Liver (tissue), 9 donors: ENCODE data around the gene PAPOLB. TPM values are rescaled to one million over a fixed set of nuclear protein-coding genes. Genes with fewer than 3 reads are reported as not detected.

Experiments used
- DNase-seq: peaks from one replicate; pipeline ENCODE4 v3.0.0-alpha.2; 2017; ENCODE audit warnings: low spot score
- H3K27ac ChIP-seq, 2 donors: one replicate each; pipeline ENCODE4 v1.7.0; 2013; ENCODE audit warnings: inconsistent platforms in 2 of 2, low read length in 2 of 2, control low read depth in 1 of 2, low read depth in 1 of 2, mild to moderate bottlenecking in 1 of 2
- H3K27me3 ChIP-seq, 4 donors: one replicate each; pipeline versions ENCODE4 v1.6.1 to v1.7.0; 2013; ENCODE audit warnings: low read length in 3 of 4, inconsistent platforms in 1 of 4, mild to moderate bottlenecking in 1 of 4, moderate library complexity in 1 of 4; ENCODE audit not compliant: control insufficient read depth in 4 of 4, insufficient read depth in 4 of 4
- H3K36me3 ChIP-seq, 4 donors: one replicate each; pipeline versions ENCODE4 v1.6.1 to v1.7.0; 2013; ENCODE audit warnings: low read length in 3 of 4, mild to moderate bottlenecking in 3 of 4, low read depth in 1 of 4, moderate library complexity in 1 of 4; ENCODE audit not compliant: control insufficient read depth in 4 of 4, insufficient read depth in 3 of 4
- H3K4me1 ChIP-seq, 4 donors: one replicate each; pipeline versions ENCODE4 v1.6.1 to v1.7.0; 2013; ENCODE audit warnings: low read length in 3 of 4, mild to moderate bottlenecking in 3 of 4, moderate library complexity in 1 of 4; ENCODE audit not compliant: control insufficient read depth in 4 of 4, insufficient read depth in 4 of 4
- H3K4me3 ChIP-seq, 3 donors: one replicate each; pipeline versions ENCODE4 v1.6.1 to v1.7.0; 2013; ENCODE audit warnings: low read length in 3 of 3, control low read depth in 1 of 3, low read depth in 1 of 3, mild to moderate bottlenecking in 1 of 3
- H3K9ac ChIP-seq, 2 donors: one replicate each; pipeline ENCODE4 v1.7.0; 2013; ENCODE audit warnings: low read length in 2 of 2, mild to moderate bottlenecking in 2 of 2, moderate library complexity in 2 of 2, control low read depth in 1 of 2, low read depth in 1 of 2
- H3K9me3 ChIP-seq, 4 donors: one replicate each; pipeline versions ENCODE4 v1.6.1 to v1.7.0; 2013; ENCODE audit warnings: low read length in 3 of 4; ENCODE audit not compliant: control insufficient read depth in 4 of 4
- ATF3 ChIP-seq: IDR thresholded peaks from 2 replicates; pipeline ENCODE4 v1.6.1; 2016; ENCODE audit warnings: antibody characterized with exemption
- EGR1 ChIP-seq, 2 donors: IDR thresholded peaks; 2 replicates each; pipeline ENCODE4 v1.6.1; 2016 to 2018; ENCODE audit warnings: antibody characterized with exemption in 2 of 2, low read depth in 2 of 2
- FOXA1 ChIP-seq: IDR thresholded peaks from 2 replicates; pipeline ENCODE4 v1.6.1; 2016; ENCODE audit warnings: antibody characterized with exemption
- FOXA2 ChIP-seq: IDR thresholded peaks from 2 replicates; pipeline ENCODE4 v1.6.1; 2016; ENCODE audit warnings: antibody characterized with exemption
- GABPA ChIP-seq, 2 donors: IDR thresholded peaks in 1 of 2; conservative IDR thresholded peaks in 1 of 2; 2 replicates each; pipeline ENCODE4 v1.6.1; 2016; ENCODE audit warnings: antibody characterized with exemption in 2 of 2, mild to moderate bottlenecking in 1 of 2, moderate library complexity in 1 of 2
- JUND ChIP-seq, 2 donors: IDR thresholded peaks; 2 replicates each; pipeline ENCODE4 v1.6.1; 2016; ENCODE audit warnings: antibody characterized with exemption in 2 of 2
- MAX ChIP-seq: IDR thresholded peaks from 2 replicates; pipeline ENCODE4 v1.6.1; 2016; ENCODE audit warnings: antibody characterized with exemption
- NR2F2 ChIP-seq: IDR thresholded peaks from 2 replicates; pipeline ENCODE4 v1.6.1; 2016; ENCODE audit warnings: antibody characterized with exemption
- RAD21 ChIP-seq, 2 donors: IDR thresholded peaks; 2 replicates each; pipeline ENCODE4 v1.6.1; 2016; ENCODE audit warnings: antibody characterized with exemption in 2 of 2, mild to moderate bottlenecking in 2 of 2
- REST ChIP-seq: IDR thresholded peaks from 2 replicates; pipeline ENCODE4 v1.6.1; 2016; ENCODE audit warnings: antibody characterized with exemption, mild to moderate bottlenecking
- RXRA ChIP-seq, 2 donors: IDR thresholded peaks; 2 replicates each; pipeline ENCODE4 v1.6.1; 2017 to 2018; ENCODE audit warnings: antibody characterized with exemption in 2 of 2, mild to moderate bottlenecking in 1 of 2
- SP1 ChIP-seq: IDR thresholded peaks from 2 replicates; pipeline ENCODE4 v1.6.1; 2018; ENCODE audit warnings: antibody characterized with exemption, mild to moderate bottlenecking
- YY1 ChIP-seq: IDR thresholded peaks from 2 replicates; pipeline ENCODE4 v1.6.1; 2016; ENCODE audit warnings: antibody characterized with exemption, mild to moderate bottlenecking
- WGBS: extraction: QIAGEN DNeasy Blood & Tissue Kit; methylation state at CpG from one replicate; pipeline ENCODE4 v1.1.7; 2013; 5-methylcytosine and 5-hydroxymethylcytosine counted together
- polyA plus RNA-seq, 2 donors: library from polyadenylated mRNA; stranded (reverse) in 1 of 2; unstranded in 1 of 2; fragments of 200-250 nt in 1 of 2; fragments of >200 nt in 1 of 2; fragmentation: Nextera tagmentation in 1 of 2; extraction: Ambion mirVana in 1 of 2; gene quantifications; one replicate each; pipeline versions ENCODE4 v1.2.1 to v1.2.3, GENCODE V29; 2013 to 2015
- total RNA-seq, 2 donors: library from RNA; depleted of rRNA; stranded (reverse); fragments of >200 nt; gene quantifications; one replicate each; pipeline ENCODE4 v1.2.3, GENCODE V29; 2014
- TF ChIP-seq, protein P1 (sequence below): IDR thresholded peaks from 2 replicates; pipeline ENCODE4 v1.6.1; 2016; ENCODE audit warnings: antibody characterized with exemption
- donor health status: healthy.
- donor health status: healthy.
- donor health status: healthy.
- donor health status: healthy.
- donor health status: healthy.

Gene PAPOLB
- total and polyA plus RNA-seq, 4 donors, result 0.05 to 0.08 TPM; not detected in 2

DNA sequence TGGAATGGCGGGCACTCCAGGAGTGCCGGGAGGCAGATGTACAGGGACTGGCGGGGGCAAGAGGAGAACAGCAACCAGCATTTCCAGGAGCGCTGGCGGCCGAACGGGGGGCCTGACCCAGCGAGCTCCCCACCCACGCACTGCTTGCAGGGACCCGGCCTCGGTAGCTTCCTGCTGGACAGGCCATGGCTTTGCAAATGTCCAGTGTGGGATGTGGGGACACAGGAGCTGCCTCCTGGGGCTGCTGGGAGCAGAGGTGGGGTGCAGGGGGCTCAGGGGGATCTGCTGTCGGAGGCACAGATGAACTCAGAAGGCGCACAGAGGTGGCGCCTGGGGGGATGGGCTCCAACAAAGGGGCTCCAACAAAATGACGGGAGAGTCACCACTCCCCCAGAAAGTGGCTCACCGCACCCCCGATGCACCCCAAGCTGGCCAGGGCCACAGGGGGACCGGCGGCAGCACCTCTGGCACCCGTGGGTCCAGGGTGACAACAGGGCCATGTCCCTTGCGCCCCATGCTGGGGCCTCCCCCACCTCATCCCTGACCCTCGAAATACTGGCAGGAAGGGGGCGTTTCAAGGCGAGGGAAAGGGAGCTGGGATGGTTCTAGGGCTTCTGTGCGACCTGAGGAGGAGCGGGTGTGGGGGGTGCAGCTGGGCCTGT lies 45.3 kb downstream of the PAPOLB start:
- no peak for DNase-seq
- TF ChIP-seq RAD21 (IDR thresholded peaks at IDR 0.05), result no peak
- no peak for TF ChIP-seq GABPA (IDR thresholded peaks at IDR 0.05 in 1 of 2, conservative IDR thresholded peaks at IDR 0.05 in 1 of 2)
- no peak for TF ChIP-seq REST
- no peak for TF ChIP-seq FOXA2
- no peak for TF ChIP-seq MAX
- no peak for TF ChIP-seq RXRA (IDR thresholded peaks at IDR 0.05)
- TF ChIP-seq JUND (IDR thresholded peaks at IDR 0.05), result no peak
- TF ChIP-seq YY1, result no peak
- no peak for TF ChIP-seq FOXA1
- no peak for TF ChIP-seq NR2F2
- no peak for TF ChIP-seq EGR1 (IDR thresholded peaks at IDR 0.05; ENCODE audit: low read depth in 2 of 2)
- no peak for TF ChIP-seq ATF3
- TF ChIP-seq, protein P1, sequence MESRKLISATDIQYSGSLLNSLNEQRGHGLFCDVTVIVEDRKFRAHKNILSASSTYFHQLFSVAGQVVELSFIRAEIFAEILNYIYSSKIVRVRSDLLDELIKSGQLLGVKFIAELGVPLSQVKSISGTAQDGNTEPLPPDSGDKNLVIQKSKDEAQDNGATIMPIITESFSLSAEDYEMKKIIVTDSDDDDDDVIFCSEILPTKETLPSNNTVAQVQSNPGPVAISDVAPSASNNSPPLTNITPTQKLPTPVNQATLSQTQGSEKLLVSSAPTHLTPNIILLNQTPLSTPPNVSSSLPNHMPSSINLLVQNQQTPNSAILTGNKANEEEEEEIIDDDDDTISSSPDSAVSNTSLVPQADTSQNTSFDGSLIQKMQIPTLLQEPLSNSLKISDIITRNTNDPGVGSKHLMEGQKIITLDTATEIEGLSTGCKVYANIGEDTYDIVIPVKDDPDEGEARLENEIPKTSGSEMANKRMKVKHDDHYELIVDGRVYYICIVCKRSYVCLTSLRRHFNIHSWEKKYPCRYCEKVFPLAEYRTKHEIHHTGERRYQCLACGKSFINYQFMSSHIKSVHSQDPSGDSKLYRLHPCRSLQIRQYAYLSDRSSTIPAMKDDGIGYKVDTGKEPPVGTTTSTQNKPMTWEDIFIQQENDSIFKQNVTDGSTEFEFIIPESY, result no peak
- no peaks in the 10 kb centered on the region for H3K9me3 ChIP-seq
- H3K36me3 ChIP-seq, result no peaks in the 10 kb centered on the region
- no peak overlapping the region for H3K9ac ChIP-seq
- no peaks in the 10 kb centered on the region for H3K27me3 ChIP-seq
- H3K4me3 ChIP-seq, result no peak overlapping the region
- no peak overlapping the region for H3K27ac ChIP-seq
- no peaks in the 10 kb centered on the region for H3K4me1 ChIP-seq
- WGBS, result 90% methylated on average over 26 of the region's 26 CpGs

DNA sequence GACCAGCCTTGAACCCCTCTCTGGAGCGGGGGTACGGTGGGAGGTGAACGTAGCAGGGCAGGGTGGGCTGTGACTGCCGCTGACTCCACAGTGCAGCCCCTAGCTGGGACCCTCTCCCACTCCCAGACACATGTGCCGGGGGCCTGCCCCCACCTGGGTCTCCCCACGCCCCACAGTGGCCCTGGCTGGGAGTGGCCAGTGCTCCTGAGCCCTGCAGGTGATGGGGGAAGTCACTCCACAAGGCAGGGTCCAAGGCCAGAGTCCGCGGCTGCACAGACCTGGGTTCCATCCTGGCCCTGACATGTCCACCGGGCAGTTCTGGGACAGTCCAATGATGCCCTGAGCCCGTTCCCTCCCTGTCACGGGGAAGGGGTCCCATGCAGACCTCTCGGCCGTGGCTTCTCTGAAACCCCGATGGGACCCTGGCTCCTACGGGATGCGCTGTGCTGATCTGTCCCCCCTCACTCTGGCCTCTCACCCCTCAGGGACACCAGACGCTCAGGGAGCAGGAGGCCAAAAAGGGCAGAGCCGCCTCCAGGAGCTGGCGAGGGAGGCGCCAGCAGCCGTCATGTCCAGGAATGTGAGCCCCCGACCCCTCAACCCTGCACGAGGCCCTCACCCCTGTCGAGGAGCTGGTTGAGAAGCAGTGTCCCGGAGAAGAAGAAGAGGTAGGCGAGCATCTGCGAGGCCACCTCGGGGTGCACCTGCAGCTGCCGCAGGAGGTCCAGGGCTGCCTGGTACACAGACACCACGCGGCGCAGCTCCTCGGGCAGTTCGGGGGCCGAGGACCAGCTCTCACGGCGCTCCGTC lies 46.0 kb downstream of the PAPOLB start:
- H3K4me1 ChIP-seq, result no peaks in the 10 kb centered on the region
- DNase-seq, result no peak
- no peak overlapping the region for H3K4me3 ChIP-seq
- no peak for TF ChIP-seq ATF3
- no peak for TF ChIP-seq GABPA (IDR thresholded peaks at IDR 0.05 in 1 of 2, conservative IDR thresholded peaks at IDR 0.05 in 1 of 2)
- TF ChIP-seq FOXA1, result no peak
- no peak for TF ChIP-seq FOXA2
- no peak for TF ChIP-seq MAX
- TF ChIP-seq REST, result no peak
- no peak for TF ChIP-seq SP1
- no peaks in the 10 kb centered on the region for H3K9me3 ChIP-seq
- H3K27ac ChIP-seq, result no peak overlapping the region
- H3K9ac ChIP-seq, result no peak overlapping the region
- WGBS, result 86% methylated on average over 38 of the region's 38 CpGs
- no peaks in the 10 kb centered on the region for H3K36me3 ChIP-seq
- no peaks in the 10 kb centered on the region for H3K27me3 ChIP-seq
